Fibroblast of pulmonary artery (primary cell): ENCODE results near the gene SLC2A9.

Experiments used
- DNase-seq: peaks from one replicate; pipeline ENCODE4 v3.0.0-alpha.2; 2010; ENCODE audit warnings: low read depth
- H3K4me3 ChIP-seq: replicated peaks from 2 replicates; pipeline ENCODE4 v1.5.1; 2011; ENCODE audit warnings: low read depth, mild to moderate bottlenecking, control low read depth, low read length, moderate library complexity
- TF ChIP-seq, protein P1 (sequence below): IDR thresholded peaks from 2 replicates; pipeline ENCODE4 v1.5.1; 2011; ENCODE audit warnings: mild to moderate bottlenecking, control low read depth, low read length, inconsistent platforms; ENCODE audit errors: missing control alignments

Gene SLC2A9

DNA sequence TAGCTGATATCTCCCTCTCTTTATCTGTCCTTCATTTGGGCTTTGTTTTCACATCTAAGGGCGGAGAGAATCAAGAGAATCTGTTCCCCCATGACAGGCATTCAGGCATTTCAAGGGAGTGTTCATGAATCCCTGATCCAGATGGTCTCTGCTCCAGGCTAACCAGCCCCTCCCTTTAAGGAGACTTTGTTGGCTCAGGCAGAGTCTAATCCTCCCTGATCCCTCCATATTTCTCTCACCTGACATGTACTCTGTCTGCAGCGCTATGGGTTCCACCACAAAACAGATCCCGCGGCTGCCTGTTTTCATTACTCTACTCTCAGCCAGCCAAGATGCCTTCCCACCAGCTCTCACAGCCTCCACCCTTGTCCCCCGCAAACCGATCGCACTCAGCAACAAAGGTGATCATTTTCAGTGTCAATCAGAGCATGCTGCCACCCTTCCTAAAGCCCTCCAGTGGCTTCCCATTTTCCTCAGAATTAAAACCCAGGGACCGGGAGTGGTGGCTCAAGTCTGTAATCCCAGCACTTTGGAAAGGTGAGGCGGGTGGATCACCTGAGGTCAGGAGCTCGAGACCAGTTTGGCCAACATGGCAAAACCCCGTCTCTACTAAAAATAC, 30.3 kb upstream of the SLC2A9 start:
- TF ChIP-seq, protein P1, sequence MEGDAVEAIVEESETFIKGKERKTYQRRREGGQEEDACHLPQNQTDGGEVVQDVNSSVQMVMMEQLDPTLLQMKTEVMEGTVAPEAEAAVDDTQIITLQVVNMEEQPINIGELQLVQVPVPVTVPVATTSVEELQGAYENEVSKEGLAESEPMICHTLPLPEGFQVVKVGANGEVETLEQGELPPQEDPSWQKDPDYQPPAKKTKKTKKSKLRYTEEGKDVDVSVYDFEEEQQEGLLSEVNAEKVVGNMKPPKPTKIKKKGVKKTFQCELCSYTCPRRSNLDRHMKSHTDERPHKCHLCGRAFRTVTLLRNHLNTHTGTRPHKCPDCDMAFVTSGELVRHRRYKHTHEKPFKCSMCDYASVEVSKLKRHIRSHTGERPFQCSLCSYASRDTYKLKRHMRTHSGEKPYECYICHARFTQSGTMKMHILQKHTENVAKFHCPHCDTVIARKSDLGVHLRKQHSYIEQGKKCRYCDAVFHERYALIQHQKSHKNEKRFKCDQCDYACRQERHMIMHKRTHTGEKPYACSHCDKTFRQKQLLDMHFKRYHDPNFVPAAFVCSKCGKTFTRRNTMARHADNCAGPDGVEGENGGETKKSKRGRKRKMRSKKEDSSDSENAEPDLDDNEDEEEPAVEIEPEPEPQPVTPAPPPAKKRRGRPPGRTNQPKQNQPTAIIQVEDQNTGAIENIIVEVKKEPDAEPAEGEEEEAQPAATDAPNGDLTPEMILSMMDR: no peak
- DNase-seq: no peak
- no peak overlapping the region for H3K4me3 ChIP-seq

DNA sequence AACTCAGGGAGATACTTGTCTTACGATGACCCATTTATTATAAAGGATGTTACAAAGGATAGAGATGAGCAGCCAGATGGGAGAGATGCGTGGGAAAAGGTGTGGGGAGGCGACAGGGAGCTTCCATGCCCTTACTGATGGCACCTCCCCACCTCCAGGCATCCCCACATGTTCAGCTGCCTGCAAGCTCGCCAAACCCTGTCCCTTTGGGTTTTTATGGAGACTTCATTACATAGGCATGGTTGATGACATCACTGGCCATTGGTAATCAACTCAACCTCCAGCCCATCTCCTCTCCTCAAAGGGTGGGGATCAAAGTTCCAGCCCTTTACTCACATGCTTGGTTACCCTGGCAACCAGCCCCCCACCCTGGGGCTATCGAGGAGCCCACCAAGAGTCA, 29.4 kb upstream of the SLC2A9 start:
- H3K4me3 ChIP-seq: no peak overlapping the region
- no peak for DNase-seq
- TF ChIP-seq, protein P1: no peak

DNA sequence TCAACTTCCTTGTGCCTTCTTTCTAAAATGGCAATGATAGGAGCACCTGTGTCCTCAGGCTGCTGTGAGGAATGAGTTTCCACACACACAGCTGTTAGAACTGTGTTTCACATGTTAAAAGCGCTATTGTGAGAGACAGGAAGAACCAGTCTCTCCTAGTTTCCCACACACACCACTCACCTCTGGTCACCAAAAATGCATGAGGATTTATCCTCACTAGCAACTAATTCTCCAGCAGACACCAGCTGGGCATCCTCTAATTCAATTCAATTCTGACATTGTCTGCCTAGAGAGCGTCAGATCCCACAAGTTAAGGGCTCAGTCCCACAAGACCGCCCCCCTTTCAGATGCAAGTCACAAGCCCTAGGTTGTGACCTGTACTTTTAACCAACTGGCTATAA, 29.0 kb upstream of the SLC2A9 start:
- TF ChIP-seq, protein P1: no peak
- DNase-seq: no peak
- H3K4me3 ChIP-seq: no peak overlapping the region

DNA sequence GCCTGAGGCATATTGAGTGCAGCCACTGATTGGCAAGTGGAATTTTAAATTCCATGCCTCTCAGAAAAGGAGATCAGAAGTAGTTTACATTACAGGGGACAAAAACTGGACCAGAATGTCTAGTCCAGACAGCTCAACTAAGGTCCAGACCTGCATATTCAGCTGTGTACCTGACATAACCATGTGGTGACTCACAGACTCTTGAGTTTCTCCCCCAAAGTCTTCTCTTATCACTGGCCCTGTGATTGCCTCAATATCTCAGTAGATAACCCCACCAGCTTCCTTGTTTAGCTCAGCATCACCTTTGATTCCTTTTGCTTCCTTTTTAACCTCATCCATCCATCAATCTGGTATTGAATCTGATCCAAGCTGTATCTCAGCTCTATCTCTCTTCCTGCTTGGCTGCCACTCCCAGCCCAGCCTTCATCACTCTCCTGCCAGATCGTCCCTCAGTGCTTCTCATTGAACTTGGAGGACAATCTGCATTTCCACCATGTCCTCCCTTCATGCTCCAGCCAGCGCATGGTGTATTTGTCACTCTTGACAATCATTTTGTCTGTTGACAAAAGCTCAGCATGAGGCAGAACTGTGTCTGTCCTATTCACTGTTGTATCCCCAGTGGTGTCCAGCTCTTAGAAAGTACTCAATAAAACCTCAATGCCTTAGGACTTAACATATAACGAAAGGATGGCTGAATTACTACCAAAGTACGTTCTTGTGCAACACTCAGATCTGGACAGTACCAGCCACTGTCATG, 27.8 kb upstream of the SLC2A9 start:
- TF ChIP-seq, protein P1: no peak
- DNase-seq: no peak
- H3K4me3 ChIP-seq: no peak overlapping the region

DNA sequence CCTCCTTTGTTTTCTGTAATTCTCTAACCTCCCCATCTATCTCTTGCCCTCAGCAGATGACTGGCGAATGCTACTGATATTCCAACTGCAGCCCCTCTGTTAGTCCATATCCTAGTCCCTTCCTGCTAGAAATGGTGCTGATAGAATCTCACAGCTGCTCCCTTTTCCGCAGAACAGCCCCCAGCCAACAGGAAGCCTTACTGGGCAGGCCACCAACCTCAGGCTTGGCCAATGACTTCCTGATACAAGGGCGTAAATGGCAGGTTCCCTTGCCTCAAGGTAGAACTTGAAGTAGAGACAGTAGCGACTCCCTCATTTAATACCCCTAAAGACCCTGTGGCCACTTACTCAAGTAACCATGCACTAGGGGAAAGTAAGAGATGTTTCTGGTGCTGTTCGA, 26.7 kb upstream of the SLC2A9 start:
- no peak overlapping the region for H3K4me3 ChIP-seq
- TF ChIP-seq, protein P1: no peak
- DNase-seq: no peak

DNA sequence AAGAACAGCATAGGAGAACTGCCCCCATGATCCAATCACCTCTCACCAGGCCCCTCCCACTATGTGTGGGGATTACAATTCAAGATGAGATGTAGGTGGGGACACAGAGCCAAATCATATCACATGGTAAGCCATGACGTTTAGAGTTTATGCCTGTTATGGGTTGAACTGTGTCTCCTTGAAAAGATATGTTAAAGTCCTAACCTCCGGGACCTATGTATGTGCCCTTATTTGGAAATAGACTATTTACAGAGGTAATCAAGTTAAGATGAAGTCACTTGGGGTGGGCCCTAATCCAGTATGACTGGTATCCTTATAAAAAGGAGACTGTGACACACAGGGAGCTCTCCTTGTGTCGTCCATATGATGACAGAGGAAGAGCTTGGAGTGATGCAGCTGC, 25.2 kb upstream of the SLC2A9 start:
- H3K4me3 ChIP-seq: no peak overlapping the region
- DNase-seq: no peak
- TF ChIP-seq, protein P1: no peak

DNA sequence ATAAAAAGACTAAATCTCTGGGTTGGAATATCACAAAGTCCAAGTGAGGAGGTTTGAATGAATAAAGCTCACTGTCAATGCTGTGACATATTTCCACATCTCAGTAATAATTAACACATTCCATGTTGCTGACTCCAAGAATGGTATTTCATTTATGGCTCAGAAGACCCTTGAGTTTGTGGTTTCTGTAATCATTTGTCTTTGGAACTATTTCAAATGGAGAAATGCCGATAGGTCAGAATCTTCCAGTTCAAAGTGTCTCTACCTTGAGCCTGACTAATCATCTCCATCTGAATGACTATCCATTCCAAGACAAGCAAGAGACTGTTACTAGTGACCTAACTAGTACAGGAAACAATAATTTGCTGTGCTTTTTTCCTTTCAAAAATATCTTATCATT, 24.2 kb upstream of the SLC2A9 start:
- TF ChIP-seq, protein P1: no peak
- DNase-seq: peak; percentile 25
- H3K4me3 ChIP-seq: no peak overlapping the region
